H9 (cell line): ENCODE data around the gene CATSPER1. TPM values are rescaled to one million over a fixed set of nuclear protein-coding genes. Genes with fewer than 3 reads are reported as not detected.

Experiments used
- DNase-seq: peaks from one replicate; pipeline ENCODE4 v3.0.0-alpha.2; 2017
- H2AFZ ChIP-seq: one replicate; pipeline ENCODE4 v1.6.1; 2013; ENCODE audit warnings: mild to moderate bottlenecking, low read length, control low read depth, moderate library complexity
- H2AK5ac ChIP-seq: 2 replicates; pipeline ENCODE4 v1.6.1; 2013; ENCODE audit warnings: low read length, control low read depth, mixed read lengths; ENCODE audit not compliant: insufficient read length
- H2BK120ac ChIP-seq: one replicate; pipeline ENCODE4 v1.6.1; 2013; ENCODE audit warnings: low read depth, mild to moderate bottlenecking, low read length, control low read depth, inconsistent platforms; ENCODE audit not compliant: poor library complexity, severe bottlenecking
- H2BK12ac ChIP-seq: 2 replicates; pipeline ENCODE4 v1.6.1; 2013; ENCODE audit warnings: low read length, control low read depth, mixed read lengths, low read depth; ENCODE audit not compliant: insufficient read length
- H2BK15ac ChIP-seq: 2 replicates; pipeline ENCODE4 v1.6.1; 2013; ENCODE audit warnings: low read depth, low read length, control low read depth
- H2BK20ac ChIP-seq: one replicate; pipeline ENCODE4 v1.6.1; 2013; ENCODE audit warnings: low read depth, mild to moderate bottlenecking, low read length, control low read depth, inconsistent platforms; ENCODE audit not compliant: poor library complexity, severe bottlenecking
- H2BK5ac ChIP-seq: 2 replicates; pipeline ENCODE4 v1.6.1; 2013; ENCODE audit warnings: low read length, control low read depth, mixed read lengths; ENCODE audit not compliant: insufficient read length
- H3K14ac ChIP-seq: 2 replicates; pipeline ENCODE4 v1.6.1; 2013; ENCODE audit warnings: low read length, control low read depth; ENCODE audit not compliant: insufficient read depth
- H3K18ac ChIP-seq: 2 replicates; pipeline ENCODE4 v1.6.1; 2013; ENCODE audit warnings: low read depth, mild to moderate bottlenecking, mixed read lengths, low read length, control low read depth; ENCODE audit not compliant: insufficient read length
- H3K23ac ChIP-seq: 2 replicates; pipeline ENCODE4 v1.6.1; 2013; ENCODE audit warnings: low read length, control low read depth, mixed read lengths, low read depth; ENCODE audit not compliant: insufficient read length
- H3K23me2 ChIP-seq: 2 replicates; pipeline ENCODE4 v1.6.1; 2013; ENCODE audit warnings: low read depth, mild to moderate bottlenecking, mixed read lengths, low read length, control low read depth; ENCODE audit not compliant: insufficient read length, poor library complexity, severe bottlenecking
- H3K27ac ChIP-seq: 2 replicates; pipeline ENCODE4 v1.5.1; 2013; ENCODE audit warnings: low read length, control low read depth, mixed read lengths, low read depth; ENCODE audit not compliant: insufficient read length
- H3K27me3 ChIP-seq: 2 replicates; pipeline ENCODE4 v1.6.1; 2013; ENCODE audit warnings: low read length, control low read depth, inconsistent platforms; ENCODE audit not compliant: insufficient read depth
- H3K4ac ChIP-seq: 2 replicates; pipeline ENCODE4 v1.6.1; 2013; ENCODE audit warnings: low read depth, mild to moderate bottlenecking, control low read depth, inconsistent platforms, low read length, moderate library complexity
- H3K4me1 ChIP-seq: 2 replicates; pipeline ENCODE4 v1.6.1; 2013; ENCODE audit warnings: low read length, control low read depth, inconsistent platforms; ENCODE audit not compliant: insufficient read depth
- H3K4me2 ChIP-seq: 2 replicates; pipeline ENCODE4 v1.6.1; 2013; ENCODE audit warnings: low read length, control low read depth, mixed read lengths; ENCODE audit not compliant: insufficient read length, insufficient read depth
- H3K56ac ChIP-seq: 2 replicates; pipeline ENCODE4 v1.6.1; 2013; ENCODE audit warnings: low read depth, mild to moderate bottlenecking, mixed read lengths, low read length, control low read depth; ENCODE audit not compliant: insufficient read length
- H3K79me1 ChIP-seq: 2 replicates; pipeline ENCODE4 v1.6.1; 2013; ENCODE audit warnings: low read depth, mild to moderate bottlenecking, moderate library complexity, low read length, control low read depth, inconsistent platforms; ENCODE audit not compliant: insufficient read depth, poor library complexity, severe bottlenecking
- H3K79me2 ChIP-seq: 2 replicates; pipeline ENCODE4 v1.6.1; 2013; ENCODE audit warnings: low read length, control low read depth, inconsistent platforms; ENCODE audit not compliant: insufficient read depth
- H3K9ac ChIP-seq: 2 replicates; pipeline ENCODE4 v1.6.1; 2013; ENCODE audit warnings: low read length, control low read depth, mixed read lengths; ENCODE audit not compliant: insufficient read length; ENCODE audit errors: extremely low read depth
- H3K9me3 ChIP-seq: one replicate; pipeline ENCODE4 v1.6.1; 2013; ENCODE audit warnings: low read depth, low read length, inconsistent platforms; ENCODE audit not compliant: control insufficient read depth
- H3T11ph ChIP-seq: one replicate; pipeline ENCODE4 v1.6.1; 2013; ENCODE audit warnings: mild to moderate bottlenecking, low read length, control low read depth, inconsistent platforms
- H4K20me1 ChIP-seq: one replicate; pipeline ENCODE4 v1.6.1; 2013; ENCODE audit not compliant: control insufficient read depth, insufficient read length, insufficient read depth
- H4K5ac ChIP-seq: 2 replicates; pipeline ENCODE4 v1.6.1; 2013; ENCODE audit warnings: low read depth, mild to moderate bottlenecking, mixed read lengths, low read length, control low read depth; ENCODE audit not compliant: insufficient read length
- H4K8ac ChIP-seq: replicated peaks from 2 replicates; pipeline ENCODE4 v1.6.1; 2013; ENCODE audit warnings: low read length, control low read depth, mixed read lengths, low read depth; ENCODE audit not compliant: insufficient read length
- H4K91ac ChIP-seq: 2 replicates; pipeline ENCODE4 v1.6.1; 2013; ENCODE audit warnings: low read depth, mild to moderate bottlenecking, moderate library complexity, mixed read lengths, low read length, control low read depth; ENCODE audit not compliant: insufficient read length
- H3K27ac Mint-ChIP-seq, 3 experiments: 2 replicates in 2 of 3; 3 replicates in 1 of 3; pipeline ENCODE4 v1.8.0; 2020 to 2021; ENCODE audit warnings: mixed read lengths in 3 of 3, mild to moderate bottlenecking in 1 of 3, moderate library complexity in 1 of 3
- H3K27me3 Mint-ChIP-seq: 2 replicates; pipeline ENCODE4 v1.8.0; 2021; ENCODE audit warnings: low read depth, mild to moderate bottlenecking, moderate library complexity, mixed read lengths
- H3K36me3 Mint-ChIP-seq, 3 experiments: 2 replicates in 2 of 3; 3 replicates in 1 of 3; pipeline ENCODE4 v1.8.0; 2020 to 2021; ENCODE audit warnings: low read depth in 3 of 3, mixed read lengths in 3 of 3; ENCODE audit not compliant: insufficient read depth in 1 of 3
- H3K4me1 Mint-ChIP-seq, 2 experiments: 2 replicates each; pipeline ENCODE4 v1.8.0; 2020; ENCODE audit warnings: mixed read lengths in 2 of 2
- H3K4me3 Mint-ChIP-seq, 2 experiments: 2 replicates in 1 of 2; 3 replicates in 1 of 2; pipeline ENCODE4 v1.8.0; 2020 to 2021; ENCODE audit warnings: mild to moderate bottlenecking in 2 of 2, mixed read lengths in 2 of 2, moderate library complexity in 1 of 2
- H3K9me3 Mint-ChIP-seq, 2 experiments: 2 replicates in 1 of 2; 3 replicates in 1 of 2; pipeline ENCODE4 v1.8.0; 2020; ENCODE audit warnings: mild to moderate bottlenecking in 2 of 2, mixed read lengths in 2 of 2, moderate library complexity in 1 of 2
- CTCF ChIP-seq: fragments of 200-600 bp; sonication (generic); conservative IDR thresholded peaks from 3 replicates; pipeline ENCODE4 v1.8.0; 2021; ENCODE audit warnings: antibody characterized with exemption, mild to moderate bottlenecking
- WGBS: extraction: QIAGEN DNeasy Blood & Tissue Kit; methylation state at CpG from one replicate; pipeline ENCODE4 v1.1.7; 2013; ENCODE audit warnings: missing lambda C conversion rate, low lambda C conversion rate, mixed read lengths; ENCODE audit not compliant: insufficient read length; ENCODE audit errors: extremely low coverage; 5-methylcytosine and 5-hydroxymethylcytosine counted together
- total RNA-seq: library from RNA; stranded (reverse); gene quantifications from 2 replicates; pipeline ENCODE4 v1.2.1, GENCODE V29; 2021

CATSPER1 gene
- total RNA-seq, 1 experiment from 2014 or later = not detected

GRCh38 chr11:66020212-66020611, 6.1 kb downstream of the CATSPER1 start:
- Mint-ChIP-seq H3K36me3 (no peaks in the 10 kb centered on the region; a peak in 1 of 7 replicates), H3K4me3 (no peak overlapping the region)
- no peak overlapping the region for H3K9ac ChIP-seq

More at GRCh38 chr11:66020212-66020611, 6.1 kb downstream of the CATSPER1 start:
- H3K4ac ChIP-seq = no peak overlapping the region
- Mint-ChIP-seq H3K27me3 (peaks cover 35% of the 10 kb centered on the region), H3K9me3 (no peaks in the 10 kb centered on the region; a peak in 1 of 5 replicates), H3K27ac (no peak overlapping the region; a peak in 2 of 7 replicates), H3K4me1 (peaks cover 0 to 3% of the 10 kb centered on the region in 2 experiments; a peak in 3 of 4 replicates)
- no peak overlapping the region for H2BK12ac ChIP-seq
- H3K4me1 ChIP-seq = no peaks in the 10 kb centered on the region
- peaks cover 3% of the 10 kb centered on the region for H3K23me2 ChIP-seq
- TF ChIP-seq CTCF = no peak
- no peak overlapping the region for H2AFZ ChIP-seq
- H3K27ac ChIP-seq = no peak overlapping the region
- DNase-seq = no peak
- H2BK20ac ChIP-seq = no peak overlapping the region
- H4K8ac ChIP-seq = no peak overlapping the region
- no peak overlapping the region for H3K4me2 ChIP-seq
- no peak overlapping the region for H3T11ph ChIP-seq
- no peak overlapping the region for H2BK15ac ChIP-seq
- H3K79me1 ChIP-seq = no peaks in the 10 kb centered on the region
- no CpG with 5 or more reads among the region's 8 CpGs for WGBS
- H2BK5ac ChIP-seq = no peak overlapping the region
- H3K14ac ChIP-seq = no peak overlapping the region
- H3K23ac ChIP-seq = no peak overlapping the region
- H4K5ac ChIP-seq = no peak overlapping the region
- no peaks in the 10 kb centered on the region for H3K79me2 ChIP-seq
- H3K9me3 ChIP-seq = no peaks in the 10 kb centered on the region
- no peaks in the 10 kb centered on the region for H4K20me1 ChIP-seq
- H2AK5ac ChIP-seq = no peak overlapping the region
- H2BK120ac ChIP-seq = no peak overlapping the region
- no peaks in the 10 kb centered on the region; the same call in 1 of the 2 replicates for H3K27me3 ChIP-seq
- H4K91ac ChIP-seq = no peak overlapping the region
- no peak overlapping the region for H3K56ac ChIP-seq
- H3K18ac ChIP-seq = no peak overlapping the region
